GM18907 (cell line): Measurements from ENCODE around the gene PUDP.
"Not testable (repeated sequence)": the region's sequence is repeated elsewhere in the genome, so short reads cannot be mapped to it uniquely, and the experiment has no call there.

ENCODE experiments used
- ATAC-seq: cut with Tn5 transposase; IDR thresholded peaks from one replicate; pipeline ENCODE4 v1.9.1; 2021; ENCODE audit warnings: mild to moderate bottlenecking, moderate library complexity; ENCODE audit not compliant: unreplicated experiment

The PUDP gene

GRCh38 chrX:7147978-7148854 is at the start of gene PUDP:
TSS of gene PUDP (minus strand) at chrX:7148153. CDS start at chrX:7148113, 40 bp downstream.
- peak; percentile 86 for ATAC-seq

GRCh38 chrX:7194606-7195005 is 46.7 kb upstream of the PUDP start:
- ATAC-seq = no peak

GRCh38 chrX:7192871-7193270 is 44.9 kb upstream of the PUDP start:
- no peak for ATAC-seq

GRCh38 chrX:7191681-7192110 is 43.7 kb upstream of the PUDP start:
- ATAC-seq = no peak

GRCh38 chrX:7190157-7190556 is 42.2 kb upstream of the PUDP start:
- no peak for ATAC-seq

- ATAC-seq = no peak
Observed at GRCh38 chrX:7188672-7189071, 40.7 kb upstream of the PUDP start.

- no peak for ATAC-seq
Observed at GRCh38 chrX:7184816-7185215, 36.9 kb upstream of the PUDP start.

- no peak for ATAC-seq
Observed at GRCh38 chrX:7179446-7179845, 31.5 kb upstream of the PUDP start.

- ATAC-seq = not testable (repeated sequence)
Observed at GRCh38 chrX:7178859-7179258, 30.9 kb upstream of the PUDP start.

- ATAC-seq = peak; percentile 83
Observed at GRCh38 chrX:7170898-7171297, 22.9 kb upstream of the PUDP start.

GRCh38 chrX:7169627-7170026 is 21.7 kb upstream of the PUDP start:
- no peak for ATAC-seq

GRCh38 chrX:7168371-7168770 is 20.4 kb upstream of the PUDP start:
- ATAC-seq = no peak

GRCh38 chrX:7164174-7164573 is 16.2 kb upstream of the PUDP start:
- no peak for ATAC-seq

GRCh38 chrX:7163146-7163677 is 15.3 kb upstream of the PUDP start:
- ATAC-seq = no peak

GRCh38 chrX:7159149-7159861 is 11.4 kb upstream of the PUDP start:
- ATAC-seq = no peak

GRCh38 chrX:7158468-7158990 is 10.6 kb upstream of the PUDP start:
- ATAC-seq = no peak

- ATAC-seq = no peak
Observed at GRCh38 chrX:7156879-7157278, 8.9 kb upstream of the PUDP start.

- no peak for ATAC-seq
Observed at GRCh38 chrX:7155163-7155562, 7.2 kb upstream of the PUDP start.

- no peak for ATAC-seq
Observed at GRCh38 chrX:7154041-7154597, 6.2 kb upstream of the PUDP start.

GRCh38 chrX:7153231-7153630 is 5.3 kb upstream of the PUDP start:
- no peak for ATAC-seq

GRCh38 chrX:7149411-7149810 is 1.5 kb upstream of the PUDP start:
- ATAC-seq = no peak
